Testis (tissue), 2 donors: Measurements from ENCODE around the gene FAM180B.

Experiments
- POLR2A ChIP-seq: fragments of 450-650 bp; IDR thresholded peaks from one replicate; pipeline ENCODE4 v1.6.1; 2017; ENCODE audit warnings: antibody characterized with exemption, mild to moderate bottlenecking, moderate library complexity
- TF ChIP-seq, protein P1 (sequence below), 3 experiments: fragments of 450-650 bp in 2 of 3; fragments of 200-600 bp in 1 of 3; sonication (generic) in 1 of 3; IDR thresholded peaks; one replicate each; pipeline ENCODE4 v1.5.1; 2016 to 2019; ENCODE audit warnings: antibody characterized with exemption in 3 of 3, mild to moderate bottlenecking in 2 of 3, moderate library complexity in 1 of 3

DNA sequence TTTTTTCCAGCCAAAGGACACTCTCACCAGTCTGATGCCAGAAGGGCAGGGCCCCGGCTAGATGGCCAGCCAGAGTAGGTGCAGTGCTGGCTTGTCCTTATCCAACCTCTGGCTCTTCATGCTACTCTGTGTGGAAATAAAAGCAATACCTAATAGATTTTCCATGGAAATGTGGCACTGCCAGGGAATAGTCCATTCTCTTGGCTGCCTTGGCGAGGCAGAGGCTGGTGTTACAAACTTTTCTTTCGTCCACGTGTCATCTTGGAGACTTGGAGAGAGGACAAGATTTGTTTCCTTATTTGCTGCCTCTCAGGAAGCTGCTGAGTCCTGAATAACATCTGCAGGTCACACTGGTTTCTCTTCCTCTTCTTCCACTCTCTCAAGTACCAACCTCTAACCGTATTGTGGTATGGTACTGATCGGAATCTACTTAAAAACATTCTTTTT is 24.9 kb downstream of the FAM180B start:
- TF ChIP-seq, protein P1, sequence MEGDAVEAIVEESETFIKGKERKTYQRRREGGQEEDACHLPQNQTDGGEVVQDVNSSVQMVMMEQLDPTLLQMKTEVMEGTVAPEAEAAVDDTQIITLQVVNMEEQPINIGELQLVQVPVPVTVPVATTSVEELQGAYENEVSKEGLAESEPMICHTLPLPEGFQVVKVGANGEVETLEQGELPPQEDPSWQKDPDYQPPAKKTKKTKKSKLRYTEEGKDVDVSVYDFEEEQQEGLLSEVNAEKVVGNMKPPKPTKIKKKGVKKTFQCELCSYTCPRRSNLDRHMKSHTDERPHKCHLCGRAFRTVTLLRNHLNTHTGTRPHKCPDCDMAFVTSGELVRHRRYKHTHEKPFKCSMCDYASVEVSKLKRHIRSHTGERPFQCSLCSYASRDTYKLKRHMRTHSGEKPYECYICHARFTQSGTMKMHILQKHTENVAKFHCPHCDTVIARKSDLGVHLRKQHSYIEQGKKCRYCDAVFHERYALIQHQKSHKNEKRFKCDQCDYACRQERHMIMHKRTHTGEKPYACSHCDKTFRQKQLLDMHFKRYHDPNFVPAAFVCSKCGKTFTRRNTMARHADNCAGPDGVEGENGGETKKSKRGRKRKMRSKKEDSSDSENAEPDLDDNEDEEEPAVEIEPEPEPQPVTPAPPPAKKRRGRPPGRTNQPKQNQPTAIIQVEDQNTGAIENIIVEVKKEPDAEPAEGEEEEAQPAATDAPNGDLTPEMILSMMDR (IDR thresholded peaks at IDR 0.05): no peak
- TF ChIP-seq POLR2A: no peak
